ENCODE data around the gene LOXL1.

Gene LOXL1

DNA sequence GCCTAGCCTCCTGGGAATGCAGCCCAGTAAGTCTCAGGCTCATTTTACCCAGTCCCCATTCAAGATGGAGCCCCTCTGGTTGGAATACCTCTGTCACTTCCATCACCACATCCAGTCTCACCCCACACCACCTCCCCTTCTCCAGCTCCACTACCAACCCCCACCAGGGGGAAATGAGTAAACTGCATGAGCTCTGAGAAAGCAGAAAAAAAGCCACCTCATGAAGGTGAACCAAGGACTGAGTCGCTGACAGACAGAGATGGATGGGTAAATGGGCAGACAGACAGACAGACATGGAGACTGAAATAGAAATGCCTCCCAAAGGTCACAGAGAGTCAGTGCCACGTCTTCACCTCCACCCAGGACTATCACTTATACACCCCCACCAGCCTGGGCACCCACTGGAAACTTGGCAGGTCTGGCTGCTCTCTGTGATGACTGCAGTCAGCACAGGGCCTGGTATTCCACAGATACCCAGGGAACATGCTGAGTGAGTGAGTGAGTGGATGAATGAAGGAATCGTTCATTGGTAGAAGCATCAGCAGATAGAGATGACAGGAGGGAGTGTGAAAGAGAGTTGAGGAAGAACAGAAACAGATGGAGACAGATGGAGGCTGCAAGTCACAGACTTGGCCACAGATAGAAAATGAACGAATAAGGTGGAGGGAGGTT is 4.9 kb upstream of the LOXL1 start:
- ATAC-seq (replicated peaks; ENCODE audit: extremely low read depth, poor library complexity, severe bottlenecking) (no peak), DNase-seq (ENCODE audit: low spot score in 2 of 2) (no peak)
- Mint-ChIP-seq H3K36me3 (ENCODE audit: insufficient read depth) (peaks cover 17% of the 10 kb centered on the region), H3K4me1 (peaks cover 47% of the 10 kb centered on the region), H3K4me3 (no peak overlapping the region), H3K9me3 (no peaks in the 10 kb centered on the region), H3K27me3 (no peaks in the 10 kb centered on the region), H3K27ac (ENCODE audit: low read depth) (peak overlapping the region; percentile 16)

DNA sequence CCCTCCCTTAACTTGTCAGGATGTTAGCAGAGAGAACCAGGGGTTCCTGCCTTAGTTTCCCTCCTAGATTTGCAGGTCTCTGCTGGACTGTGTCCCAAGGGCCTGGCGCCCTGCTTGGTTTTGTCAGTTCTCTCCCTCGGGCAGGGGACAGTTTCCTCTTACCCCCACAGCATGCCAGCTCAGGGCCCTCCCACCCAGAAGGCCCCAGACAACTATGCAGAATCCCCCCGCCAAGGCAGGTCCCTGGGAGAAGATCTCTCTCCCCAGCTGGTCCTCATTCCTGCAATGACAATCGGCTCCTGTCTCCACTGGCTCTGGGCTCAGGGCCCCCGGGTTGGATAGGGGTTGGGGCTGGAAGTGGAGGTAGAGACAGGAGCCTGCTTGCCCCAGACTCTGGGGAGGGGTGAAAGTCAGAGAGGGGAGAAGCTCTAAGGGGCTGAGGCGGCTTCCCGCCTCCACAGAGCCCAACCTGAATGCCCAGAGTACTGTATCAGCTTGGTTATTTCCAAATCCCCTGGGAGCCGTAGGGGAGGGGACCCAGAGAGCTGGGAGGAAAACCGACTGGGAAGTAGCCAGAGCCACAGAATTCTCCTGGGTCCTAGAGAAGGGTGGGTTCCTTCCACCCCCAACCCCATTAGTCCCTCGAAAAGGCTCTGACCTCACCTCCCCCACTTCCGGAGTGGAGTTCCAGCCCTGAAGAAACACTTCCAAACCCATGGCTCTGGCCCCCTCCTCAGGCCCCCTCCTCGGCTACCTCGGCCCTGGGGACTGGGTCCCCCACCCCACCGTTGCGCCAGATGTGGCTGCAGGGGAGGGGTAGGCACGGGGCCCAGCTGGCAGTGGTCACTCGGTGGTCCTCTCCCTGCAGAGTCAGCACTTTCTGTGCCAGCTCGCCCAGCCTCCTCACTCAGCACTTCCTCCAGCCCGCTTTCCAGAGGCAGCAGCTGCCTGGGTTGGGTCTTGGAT is 3.8 kb upstream of the LOXL1 start:
- Mint-ChIP-seq H3K9me3 (no peaks in the 10 kb centered on the region), H3K27ac (ENCODE audit: low read depth) (peak overlapping the region; percentile 86), H3K4me3 (no peak overlapping the region), H3K27me3 (no peaks in the 10 kb centered on the region), H3K36me3 (ENCODE audit: insufficient read depth) (peaks cover 15% of the 10 kb centered on the region), H3K4me1 (peaks cover 47% of the 10 kb centered on the region)
- ATAC-seq (replicated peaks; ENCODE audit: extremely low read depth, poor library complexity, severe bottlenecking) (no peak), DNase-seq (ENCODE audit: low spot score in 2 of 2) (no peak)

DNA sequence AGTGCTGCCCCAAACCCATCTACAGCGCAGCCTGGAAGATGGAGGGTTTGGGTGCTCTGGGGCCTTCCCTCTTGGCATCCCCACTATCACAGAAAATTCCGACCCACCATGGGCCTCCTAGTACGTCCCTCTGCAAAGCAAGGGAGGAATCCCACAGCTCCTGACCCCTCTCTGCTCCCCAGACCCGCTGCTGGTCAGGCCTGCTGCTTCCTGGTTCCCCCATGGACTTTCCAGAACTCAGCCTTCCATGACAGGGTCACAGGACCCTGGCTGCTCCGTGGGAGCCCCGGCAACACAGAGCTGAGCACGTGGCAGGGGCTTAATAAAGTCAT is 3.1 kb upstream of the LOXL1 start:
- no peak overlapping the region for H3K4me3 Mint-ChIP-seq
- no peaks in the 10 kb centered on the region for H3K27me3 Mint-ChIP-seq
- ATAC-seq (replicated peaks; ENCODE audit: extremely low read depth, poor library complexity, severe bottlenecking): no peak
- no peaks in the 10 kb centered on the region for H3K9me3 Mint-ChIP-seq
- peaks cover 49% of the 10 kb centered on the region for H3K4me1 Mint-ChIP-seq
- peaks cover 11% of the 10 kb centered on the region for H3K36me3 Mint-ChIP-seq (ENCODE audit: insufficient read depth)
- no peak for DNase-seq (ENCODE audit: low spot score in 2 of 2)
- peak overlapping the region; percentile 86 for H3K27ac Mint-ChIP-seq (ENCODE audit: low read depth)

DNA sequence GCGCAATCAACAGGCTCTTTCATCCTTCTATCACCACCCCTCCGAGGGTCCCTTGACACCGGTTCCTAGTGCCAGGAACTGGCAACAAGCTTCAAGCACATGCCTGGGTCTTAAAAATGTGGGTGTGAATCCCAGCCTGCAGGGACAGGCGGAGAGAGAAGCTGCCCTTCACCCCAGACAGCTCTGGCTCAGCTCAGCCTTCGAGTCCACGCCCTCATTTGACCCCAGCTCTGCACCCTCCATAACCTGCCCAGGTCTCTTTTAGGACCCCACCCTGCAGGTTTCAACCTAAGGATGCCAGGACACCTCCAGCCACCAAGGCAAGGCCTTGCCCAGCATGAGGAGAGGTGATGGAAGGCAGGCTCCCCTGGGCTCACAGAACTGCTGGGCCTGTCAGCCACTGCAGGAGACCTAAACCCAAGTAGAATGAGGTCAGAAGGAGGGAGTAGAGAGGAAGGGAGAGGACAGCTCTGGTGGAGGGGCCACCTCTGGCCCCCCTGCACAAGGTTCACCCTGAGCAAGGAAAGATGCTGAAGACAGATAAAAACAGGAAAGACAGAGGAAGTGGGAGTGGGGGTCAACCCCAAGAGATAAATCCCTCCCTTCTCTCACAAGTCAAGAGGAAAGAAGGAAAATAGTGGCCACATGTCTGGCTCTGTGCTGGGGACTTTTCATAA is 2.6 kb upstream of the LOXL1 start:
- H3K27ac Mint-ChIP-seq (ENCODE audit: low read depth): peak overlapping the region; percentile 86
- DNase-seq (ENCODE audit: low spot score in 2 of 2) (no peak), ATAC-seq (replicated peaks; ENCODE audit: extremely low read depth, poor library complexity, severe bottlenecking) (no peak)
- no peaks in the 10 kb centered on the region for H3K9me3 Mint-ChIP-seq
- H3K4me3 Mint-ChIP-seq: no peak overlapping the region
- no peaks in the 10 kb centered on the region for H3K27me3 Mint-ChIP-seq
- H3K4me1 Mint-ChIP-seq: peaks cover 52% of the 10 kb centered on the region
- H3K36me3 Mint-ChIP-seq (ENCODE audit: insufficient read depth): peaks cover 8% of the 10 kb centered on the region

DNA sequence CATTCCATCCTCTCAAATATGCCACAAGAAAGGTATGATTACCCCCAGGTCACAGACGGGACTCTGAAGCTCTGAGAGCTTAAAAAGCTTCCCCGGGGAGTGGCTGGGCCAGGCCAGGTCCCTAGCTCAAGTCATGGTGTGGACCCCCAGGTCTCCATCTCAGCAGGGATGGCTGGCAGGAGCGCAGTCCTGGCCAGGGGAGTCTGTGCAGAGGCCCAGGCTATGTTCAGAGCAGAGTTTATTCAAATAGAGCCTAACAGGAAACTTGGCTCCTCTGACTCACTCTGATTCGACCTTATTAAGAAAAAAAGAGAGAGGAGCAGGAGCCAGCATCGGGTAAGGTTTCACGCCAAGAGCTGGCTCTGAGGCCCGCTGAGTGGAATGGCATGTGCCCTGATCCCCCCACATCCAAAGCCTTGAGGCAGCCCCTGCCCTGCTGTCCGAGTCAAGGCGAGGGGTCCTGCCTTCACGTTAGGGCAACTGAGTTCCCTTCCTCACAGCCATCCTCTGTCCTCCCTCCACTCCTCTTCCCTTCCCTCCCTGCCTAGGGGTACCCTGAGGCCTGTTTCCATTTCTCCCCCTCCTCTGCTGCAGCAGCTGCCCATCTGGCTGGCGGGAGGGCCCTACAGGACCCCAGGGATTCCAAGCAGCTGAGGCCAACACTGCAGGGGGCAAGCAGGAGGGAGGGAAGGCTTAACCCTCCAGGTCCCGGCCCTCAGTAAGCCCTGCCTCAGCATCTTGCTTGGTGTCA is 1.9 kb upstream of the LOXL1 start:
- ATAC-seq (replicated peaks; ENCODE audit: extremely low read depth, poor library complexity, severe bottlenecking): no peak

DNA sequence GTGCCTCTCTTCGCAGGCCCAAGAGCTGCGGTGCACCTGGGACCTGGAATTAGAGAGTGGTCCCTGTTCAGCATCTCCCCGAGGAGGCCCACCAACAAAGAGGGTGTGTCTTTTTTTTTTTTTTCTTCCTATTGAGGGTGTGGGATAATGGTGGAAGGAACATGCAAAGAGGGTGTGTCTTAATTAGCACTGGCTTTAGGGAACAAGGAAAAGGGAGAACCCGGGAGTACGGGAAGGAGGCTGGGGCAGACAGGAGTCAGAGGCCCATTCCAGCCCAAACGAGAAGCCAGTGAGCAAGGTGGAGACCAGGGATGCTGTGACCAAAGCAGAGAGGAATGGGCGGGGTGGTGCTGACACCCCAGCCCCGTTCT is 429 bp upstream of the LOXL1 start:
- H3K36me3 Mint-ChIP-seq (ENCODE audit: insufficient read depth): peaks cover 5% of the 10 kb centered on the region
- no peaks in the 10 kb centered on the region for H3K9me3 Mint-ChIP-seq
- peak overlapping the region; percentile 77 for H3K4me3 Mint-ChIP-seq
- DNase-seq (ENCODE audit: low spot score in 2 of 2) (no peak), ATAC-seq (replicated peaks; ENCODE audit: extremely low read depth, poor library complexity, severe bottlenecking) (no peak)
- H3K27ac Mint-ChIP-seq (ENCODE audit: low read depth): no peak overlapping the region
- peaks cover 50% of the 10 kb centered on the region for H3K4me1 Mint-ChIP-seq
- H3K27me3 Mint-ChIP-seq: no peaks in the 10 kb centered on the region

More for the DNA sequence above, 1.9 kb upstream of the LOXL1 start:
- peaks cover 59% of the 10 kb centered on the region for H3K4me1 Mint-ChIP-seq
- no peak for DNase-seq (ENCODE audit: low spot score in 2 of 2)
- H3K36me3 Mint-ChIP-seq (ENCODE audit: insufficient read depth): peaks cover 7% of the 10 kb centered on the region
- H3K4me3 Mint-ChIP-seq: no peak overlapping the region
- H3K27ac Mint-ChIP-seq (ENCODE audit: low read depth): peak overlapping the region; percentile 86
- H3K9me3 Mint-ChIP-seq: no peaks in the 10 kb centered on the region
- no peaks in the 10 kb centered on the region for H3K27me3 Mint-ChIP-seq

DNA sequence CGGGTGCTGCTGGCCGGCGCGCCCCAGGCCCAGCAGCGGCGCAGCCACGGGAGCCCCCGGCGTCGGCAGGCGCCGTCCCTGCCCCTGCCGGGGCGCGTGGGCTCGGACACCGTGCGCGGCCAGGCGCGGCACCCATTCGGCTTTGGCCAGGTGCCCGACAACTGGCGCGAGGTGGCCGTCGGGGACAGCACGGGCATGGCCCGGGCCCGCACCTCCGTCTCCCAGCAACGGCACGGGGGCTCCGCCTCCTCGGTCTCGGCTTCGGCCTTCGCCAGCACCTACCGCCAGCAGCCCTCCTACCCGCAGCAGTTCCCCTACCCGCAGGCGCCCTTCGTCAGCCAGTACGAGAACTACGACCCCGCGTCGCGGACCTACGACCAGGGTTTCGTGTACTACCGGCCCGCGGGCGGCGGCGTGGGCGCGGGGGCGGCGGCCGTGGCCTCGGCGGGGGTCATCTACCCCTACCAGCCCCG is 777 bp downstream of the LOXL1 start:
- Mint-ChIP-seq H3K27ac (ENCODE audit: low read depth) (no peak overlapping the region), H3K9me3 (no peaks in the 10 kb centered on the region), H3K27me3 (no peaks in the 10 kb centered on the region), H3K4me1 (peaks cover 44% of the 10 kb centered on the region), H3K4me3 (peak overlapping the region; percentile 68), H3K36me3 (ENCODE audit: insufficient read depth) (peaks cover 5% of the 10 kb centered on the region)
- DNase-seq (ENCODE audit: low spot score in 2 of 2) (no peak), ATAC-seq (replicated peaks; ENCODE audit: extremely low read depth, poor library complexity, severe bottlenecking) (peak; percentile 4)

DNA sequence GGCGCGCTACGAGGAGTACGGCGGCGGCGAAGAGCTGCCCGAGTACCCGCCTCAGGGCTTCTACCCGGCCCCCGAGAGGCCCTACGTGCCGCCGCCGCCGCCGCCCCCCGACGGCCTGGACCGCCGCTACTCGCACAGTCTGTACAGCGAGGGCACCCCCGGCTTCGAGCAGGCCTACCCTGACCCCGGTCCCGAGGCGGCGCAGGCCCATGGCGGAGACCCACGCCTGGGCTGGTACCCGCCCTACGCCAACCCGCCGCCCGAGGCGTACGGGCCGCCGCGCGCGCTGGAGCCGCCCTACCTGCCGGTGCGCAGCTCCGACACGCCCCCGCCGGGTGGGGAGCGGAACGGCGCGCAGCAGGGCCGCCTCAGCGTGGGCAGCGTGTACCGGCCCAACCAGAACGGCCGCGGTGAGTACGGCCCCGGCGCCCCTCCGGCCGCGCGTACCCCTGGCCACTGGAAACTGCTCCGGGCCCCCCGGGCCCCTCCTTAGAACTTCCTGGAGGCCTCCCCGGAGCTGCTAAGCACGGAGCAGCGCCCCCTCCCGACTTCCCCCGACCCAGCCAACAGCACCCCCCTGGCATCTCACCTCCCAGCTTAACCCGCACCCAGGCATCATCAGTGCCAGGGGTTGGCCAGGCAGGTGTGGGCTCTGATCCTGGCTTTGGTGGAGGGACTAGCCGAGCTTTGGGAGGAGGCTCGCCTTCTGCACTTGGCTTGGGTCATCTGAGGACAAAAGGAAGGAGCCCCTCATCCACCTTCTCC is 1.4 kb downstream of the LOXL1 start:
- Mint-ChIP-seq H3K9me3 (no peaks in the 10 kb centered on the region), H3K27ac (ENCODE audit: low read depth) (peak overlapping the region; percentile 14), H3K36me3 (ENCODE audit: insufficient read depth) (peaks cover 5% of the 10 kb centered on the region), H3K4me1 (peaks cover 44% of the 10 kb centered on the region), H3K4me3 (peak overlapping the region; percentile 68), H3K27me3 (no peaks in the 10 kb centered on the region)
- ATAC-seq (replicated peaks; ENCODE audit: extremely low read depth, poor library complexity, severe bottlenecking): peak; percentile 85
- peak; percentile 66 to 70 for DNase-seq (ENCODE audit: low spot score in 2 of 2)

DNA sequence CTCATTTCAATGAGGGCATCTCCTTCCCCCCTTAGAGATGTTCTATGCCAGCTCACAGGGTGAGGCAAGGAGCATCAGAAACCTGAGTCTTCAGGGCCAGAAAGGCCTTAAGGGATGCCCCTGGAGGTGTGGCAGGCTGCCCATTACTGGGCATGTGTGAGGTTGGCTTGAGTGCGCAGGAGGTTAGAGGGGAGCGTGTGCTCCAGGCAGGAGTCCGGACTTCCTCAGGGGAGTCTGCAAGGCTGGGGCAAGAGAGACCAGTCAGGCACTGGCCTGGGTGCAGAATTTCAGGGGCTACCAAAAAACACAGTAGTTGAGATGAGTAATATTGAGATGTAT is 1.9 kb downstream of the LOXL1 start:
- H3K27me3 Mint-ChIP-seq: no peaks in the 10 kb centered on the region
- H3K9me3 Mint-ChIP-seq: no peaks in the 10 kb centered on the region
- DNase-seq (ENCODE audit: low spot score in 2 of 2) (no peak), ATAC-seq (replicated peaks; ENCODE audit: extremely low read depth, poor library complexity, severe bottlenecking) (no peak)
- H3K4me3 Mint-ChIP-seq: peak overlapping the region; percentile 68
- peaks cover 40% of the 10 kb centered on the region for H3K4me1 Mint-ChIP-seq
- peaks cover 4% of the 10 kb centered on the region for H3K36me3 Mint-ChIP-seq (ENCODE audit: insufficient read depth)
- H3K27ac Mint-ChIP-seq (ENCODE audit: low read depth): peak overlapping the region; percentile 14

GRCh38 chr15:73928971-73929627 is 2.8 kb downstream of the LOXL1 start:
- H3K27ac Mint-ChIP-seq (ENCODE audit: low read depth): no peak overlapping the region
- no peak for ATAC-seq (replicated peaks; ENCODE audit: extremely low read depth, poor library complexity, severe bottlenecking)
- H3K4me1 Mint-ChIP-seq: peaks cover 31% of the 10 kb centered on the region
- H3K36me3 Mint-ChIP-seq (ENCODE audit: insufficient read depth): peaks cover 3% of the 10 kb centered on the region
- no peaks in the 10 kb centered on the region for H3K9me3 Mint-ChIP-seq
- no peaks in the 10 kb centered on the region for H3K27me3 Mint-ChIP-seq
- DNase-seq (ENCODE audit: low spot score in 2 of 2): no peak
- peak overlapping the region; percentile 49 for H3K4me3 Mint-ChIP-seq

GRCh38 chr15:73930371-73930770 is 4.1 kb downstream of the LOXL1 start:
- no peak for DNase-seq (ENCODE audit: low spot score in 2 of 2)
- no peaks in the 10 kb centered on the region for H3K27me3 Mint-ChIP-seq
- no peak overlapping the region for H3K4me3 Mint-ChIP-seq
- no peak overlapping the region for H3K27ac Mint-ChIP-seq (ENCODE audit: low read depth)
- no peak for ATAC-seq (replicated peaks; ENCODE audit: extremely low read depth, poor library complexity, severe bottlenecking)
- H3K4me1 Mint-ChIP-seq: peaks cover 19% of the 10 kb centered on the region
- no peaks in the 10 kb centered on the region for H3K36me3 Mint-ChIP-seq (ENCODE audit: insufficient read depth)
- H3K9me3 Mint-ChIP-seq: no peaks in the 10 kb centered on the region

Measured in central memory CD8-positive, alpha-beta T cell (primary cell).